HG03565 (cell line): Measurements from ENCODE around the gene PLAAT1.

Source experiments
- ATAC-seq: cut with Tn5 transposase; IDR thresholded peaks from one replicate; pipeline ENCODE4 v1.9.1; 2021; ENCODE audit warnings: mild to moderate bottlenecking, moderate library complexity; ENCODE audit not compliant: unreplicated experiment

The PLAAT1 gene

GRCh38 chr3:193250492-193250891, 9.5 kb downstream of the PLAAT1 start:
- no peak for ATAC-seq

GRCh38 chr3:193253986-193254660, 13.1 kb downstream of the PLAAT1 start:
- no peak for ATAC-seq

GRCh38 chr3:193261970-193262369, 20.9 kb downstream of the PLAAT1 start:
- ATAC-seq: no peak

DNA sequence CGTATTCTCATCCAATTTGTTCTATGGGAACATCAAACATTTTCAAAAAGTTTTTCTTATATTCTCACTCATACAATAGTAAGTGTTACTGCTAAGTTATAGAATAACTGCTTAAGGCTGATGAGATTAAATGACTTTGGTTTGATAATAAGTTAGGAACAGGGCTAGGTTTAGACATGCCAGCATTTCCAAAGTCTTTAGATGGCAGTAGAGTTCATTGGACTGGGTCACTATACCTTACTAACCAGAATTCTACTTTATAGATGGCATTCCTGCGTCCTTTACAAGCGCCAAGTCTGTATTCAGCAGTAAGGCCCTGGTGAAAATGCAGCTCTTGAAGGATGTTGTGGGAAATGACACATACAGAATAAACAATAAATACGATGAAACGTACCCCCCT, 21.7 kb downstream of the PLAAT1 start:
- no peak for ATAC-seq

- ATAC-seq: no peak
Observed at GRCh38 chr3:193269343-193270028, 28.5 kb downstream of the PLAAT1 start.

DNA sequence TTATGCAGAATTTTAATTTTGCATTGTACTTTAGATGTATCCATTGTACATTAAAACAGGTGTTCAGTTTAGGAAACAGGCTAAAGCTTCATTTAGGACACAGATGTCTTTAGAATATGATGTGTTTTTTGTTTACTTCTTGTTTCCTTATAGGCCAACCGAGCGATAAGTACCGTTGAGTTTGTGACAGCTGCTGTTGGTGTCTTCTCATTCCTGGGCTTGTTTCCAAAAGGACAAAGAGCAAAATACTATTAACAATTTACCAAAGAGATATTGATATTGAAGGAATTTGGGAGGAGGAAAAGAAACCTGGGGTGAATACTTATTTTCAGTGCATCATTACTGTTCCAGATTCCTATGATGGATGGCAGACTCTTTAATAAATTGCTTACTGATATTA, 29.4 kb downstream of the PLAAT1 start:
- no peak for ATAC-seq

DNA sequence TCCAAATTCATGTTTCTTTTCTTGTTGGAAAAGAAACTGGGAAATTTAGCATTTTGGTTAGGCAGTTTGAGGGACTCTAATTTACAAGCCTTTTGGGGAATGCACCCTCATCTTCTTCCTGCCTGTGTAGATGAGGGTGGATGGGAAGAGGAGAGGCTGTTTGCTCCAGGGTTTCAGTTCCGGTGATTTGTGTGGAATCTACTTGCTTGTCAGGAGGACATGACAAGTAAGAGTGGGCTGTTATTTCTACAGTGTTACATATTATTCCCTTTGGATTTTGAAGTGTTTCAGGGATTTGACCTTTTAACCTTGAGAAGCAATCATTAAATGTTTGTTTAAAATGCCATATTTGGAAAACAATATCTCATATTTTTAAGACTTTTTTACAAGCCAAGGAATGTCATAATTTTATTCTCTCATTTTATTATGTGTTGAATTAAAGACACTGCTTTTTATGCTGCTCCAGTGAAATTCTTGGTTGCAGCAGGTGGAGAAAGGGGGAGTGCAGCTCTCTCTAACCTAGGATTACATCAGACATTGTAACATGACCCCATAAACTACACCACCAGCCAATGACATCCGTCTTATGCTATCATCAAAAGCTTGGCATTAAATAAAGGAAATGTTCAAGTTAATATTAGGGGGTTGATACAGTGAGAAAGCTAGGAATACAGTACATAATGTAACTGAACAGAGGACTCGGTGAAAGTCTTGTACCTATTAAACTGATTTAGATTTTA, 30.2 kb downstream of the PLAAT1 start:
- ATAC-seq: no peak

DNA sequence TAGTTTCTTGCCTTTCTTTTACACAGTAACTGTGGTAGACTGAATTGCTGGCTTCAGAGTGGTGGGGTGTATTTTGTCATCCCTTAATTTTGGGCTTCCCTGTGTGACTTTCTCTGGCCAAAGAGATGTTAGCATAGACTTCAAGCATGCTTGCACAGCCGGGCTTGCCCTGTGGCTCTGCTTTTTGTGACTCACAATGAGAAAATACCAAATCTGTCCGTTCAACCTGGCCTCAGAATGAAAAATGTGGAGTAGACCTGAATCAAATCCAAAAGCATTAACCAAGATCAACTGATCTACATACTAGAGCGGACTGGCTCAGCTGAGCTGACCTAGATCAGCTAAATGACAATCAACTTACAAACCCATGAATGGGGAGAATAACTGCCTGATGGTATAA, 51.4 kb downstream of the PLAAT1 start:
- no peak for ATAC-seq

DNA sequence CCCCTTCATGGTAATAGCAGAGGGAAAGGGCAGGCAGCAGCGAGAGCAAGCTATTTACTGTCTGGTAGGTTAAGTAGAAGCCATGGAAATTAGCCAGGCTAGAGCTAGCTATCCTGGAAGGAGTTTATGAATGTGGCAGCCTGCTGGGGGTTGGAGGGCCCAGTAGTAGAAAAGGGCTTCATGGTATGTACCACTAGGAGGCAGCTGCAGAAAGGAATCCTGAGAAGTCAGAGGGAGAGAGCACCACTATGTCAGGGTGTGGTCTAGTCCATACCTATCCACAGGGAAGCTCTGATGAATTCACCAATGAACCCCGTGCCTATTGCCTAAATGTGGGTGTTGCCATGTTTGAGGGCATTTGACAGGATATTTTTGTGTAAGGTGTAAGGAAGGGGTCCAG, 55.0 kb downstream of the PLAAT1 start:
- no peak for ATAC-seq

GRCh38 chr3:193297421-193297820, 56.4 kb downstream of the PLAAT1 start:
- peak; percentile 81 for ATAC-seq

GRCh38 chr3:193301433-193301832, 60.4 kb downstream of the PLAAT1 start:
- no peak for ATAC-seq

DNA sequence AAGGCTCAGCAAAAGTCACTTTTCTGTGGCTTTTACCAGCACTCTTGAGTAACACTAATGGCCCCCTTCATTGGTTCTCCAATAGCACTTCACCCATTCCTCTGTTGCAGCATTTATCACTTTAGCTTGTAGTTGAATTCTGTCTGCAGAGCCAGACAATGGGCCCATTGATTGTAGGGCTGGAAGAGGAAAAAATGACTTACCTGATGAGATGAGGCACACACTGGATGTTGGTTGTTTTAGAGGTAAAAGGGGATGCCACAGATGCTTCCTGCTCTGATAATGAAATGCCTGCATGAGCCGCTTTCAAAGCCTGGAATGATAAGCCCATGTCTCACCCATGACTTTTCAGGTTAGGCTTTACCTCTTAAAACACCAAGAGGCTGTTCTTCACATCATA, 64.3 kb downstream of the PLAAT1 start:
- ATAC-seq: no peak

DNA sequence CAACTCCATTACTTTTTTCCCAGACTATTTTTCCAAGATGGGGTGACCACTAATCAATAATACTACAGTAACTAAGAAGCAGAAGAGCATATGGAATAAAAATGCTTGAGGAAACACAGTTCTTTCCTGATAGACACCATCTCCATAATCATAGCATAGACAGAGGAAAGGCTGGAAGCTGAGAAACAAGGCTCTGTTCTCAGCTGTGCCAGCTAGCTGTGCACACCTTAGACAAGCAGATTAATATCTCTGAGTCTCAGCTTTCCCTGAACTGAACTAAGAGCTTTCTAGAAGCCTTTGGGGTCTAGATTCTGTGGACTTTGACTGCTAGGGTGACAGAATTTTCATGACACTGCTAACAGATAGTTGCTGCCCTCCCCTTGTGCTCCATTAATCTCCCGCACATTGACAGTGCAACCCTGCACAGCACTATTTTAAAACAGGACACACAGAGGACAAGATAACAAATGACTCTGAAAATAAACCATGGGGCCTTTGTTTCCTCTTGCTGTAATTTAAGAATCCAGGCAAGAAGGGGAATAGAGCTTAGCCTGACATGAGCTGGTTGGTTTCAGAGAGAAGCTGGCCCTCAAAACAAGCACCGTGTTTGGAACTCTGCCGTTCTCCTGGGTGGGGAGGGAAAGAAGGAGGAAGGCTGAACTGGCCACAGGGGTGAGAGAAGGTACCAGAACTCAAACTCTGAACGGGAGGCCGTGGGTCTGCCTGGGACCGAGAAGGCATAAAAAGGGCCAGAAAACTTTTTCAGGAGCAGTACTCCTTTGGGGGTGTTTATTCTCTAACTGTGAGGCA, 70.1 kb downstream of the PLAAT1 start:
- ATAC-seq: no peak

GRCh38 chr3:193313061-193313958, 72.3 kb downstream of the PLAAT1 start:
- ATAC-seq: no peak

DNA sequence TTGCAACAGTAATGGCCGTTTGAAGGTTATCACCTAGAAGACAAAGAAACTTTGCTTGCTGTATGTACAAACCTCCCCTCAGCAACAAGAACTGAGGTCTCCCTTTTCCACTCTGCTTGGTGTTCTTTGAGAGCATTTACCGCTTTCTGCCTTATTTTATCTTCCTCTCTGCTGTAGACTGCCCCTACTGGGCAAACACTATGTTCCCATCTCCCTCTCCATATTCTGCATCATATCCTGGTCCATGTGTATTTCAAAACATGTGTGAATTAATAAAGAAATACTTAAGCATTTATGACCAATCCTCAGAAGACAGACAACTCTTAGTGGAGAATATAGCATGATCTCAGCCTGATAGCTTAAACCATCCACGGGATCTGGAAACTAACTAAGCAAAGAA, 73.1 kb downstream of the PLAAT1 start:
- ATAC-seq: no peak

GRCh38 chr3:193317682-193318300, 76.8 kb downstream of the PLAAT1 start:
- ATAC-seq: no peak
